IMR-90 (cell line): Measurements from ENCODE around the gene MORF4L1. TPM values are rescaled to one million over a fixed set of nuclear protein-coding genes. Genes with fewer than 3 reads are reported as not detected.

ENCODE experiments used
- ATAC-seq: fragments of 200-7000 bp; cut with Tn5 transposase; 2 replicates; pipeline ENCODE4 v1.9.1; 2020; ENCODE audit warnings: low read depth, mild to moderate bottlenecking, moderate library complexity
- BruUV-seq: library from RNA; stranded (reverse); fragments of 400-500 nt; replicated peaks from 2 replicates; lab custom pipeline; 2021; lab: Mats Ljungman, UMichigan
- CTCF ChIA-PET: fragments of 300-600 bp; formaldehyde crosslinking; extraction: SDS; loops from one replicate; lab custom pipeline; 2021; ENCODE audit warnings: antibody characterized with exemption; lab: Yijun Ruan, JAX
- POLR2A ChIA-PET: fragments of 300-600 bp; sonication (Branson Sonifier 250); formaldehyde crosslinking; loops from one replicate; lab custom pipeline; 2022; ENCODE audit warnings: antibody characterized with exemption; ENCODE audit not compliant: unreplicated experiment; lab: Charles Lee
- DNase-seq: peaks from one replicate; pipeline ENCODE4 v3.0.0; 2013
- H2AFZ ChIP-seq: replicated peaks from 2 replicates; pipeline ENCODE3; 2013; ENCODE audit warnings: low read length, mild to moderate bottlenecking; ENCODE audit not compliant: poor library complexity
- H2AK5ac ChIP-seq: 2 replicates; pipeline ENCODE4 v1.6.1; 2013; ENCODE audit warnings: low read depth, low read length, inconsistent platforms
- H2AK9ac ChIP-seq: replicated peaks from 2 replicates; pipeline ENCODE3; 2013; ENCODE audit warnings: mild to moderate bottlenecking, low read depth, low read length, moderate library complexity; ENCODE audit not compliant: poor library complexity
- H2BK120ac ChIP-seq: 2 replicates; pipeline ENCODE4 v1.6.1; 2013; ENCODE audit warnings: low read depth, low read length, inconsistent platforms
- H2BK15ac ChIP-seq: 3 replicates; pipeline ENCODE4 v1.6.1; 2013; ENCODE audit warnings: low read depth, low read length, inconsistent platforms
- H2BK20ac ChIP-seq: 2 replicates; pipeline ENCODE4 v1.6.1; 2013; ENCODE audit warnings: low read depth, mild to moderate bottlenecking, inconsistent platforms, low read length, moderate library complexity
- H2BK5ac ChIP-seq: 2 replicates; pipeline ENCODE4 v1.6.1; 2013; ENCODE audit warnings: mild to moderate bottlenecking, low read depth, low read length, inconsistent platforms; ENCODE audit not compliant: poor library complexity, severe bottlenecking
- H3K14ac ChIP-seq: replicated peaks from 2 replicates; pipeline ENCODE4 v1.6.1; 2013; ENCODE audit warnings: low read depth, low read length, inconsistent platforms
- H3K18ac ChIP-seq: 2 replicates; pipeline ENCODE4 v1.6.1; 2013; ENCODE audit warnings: low read depth, low read length, control low read depth
- H3K23ac ChIP-seq: 2 replicates; pipeline ENCODE4 v1.6.1; 2013; ENCODE audit warnings: low read depth, low read length, inconsistent platforms
- H3K27ac ChIP-seq: 2 replicates; pipeline ENCODE4 v1.5.1; 2013; ENCODE audit warnings: mild to moderate bottlenecking, control low read depth, low read length; ENCODE audit not compliant: insufficient read depth
- H3K27me3 ChIP-seq: 2 replicates; pipeline ENCODE4 v1.6.1; 2013; ENCODE audit warnings: low read length; ENCODE audit not compliant: control insufficient read depth, insufficient read depth
- H3K36me3 ChIP-seq: 2 replicates; pipeline ENCODE4 v1.6.1; 2013; ENCODE audit warnings: low read length, mixed read lengths; ENCODE audit not compliant: control insufficient read depth, insufficient read depth
- H3K4ac ChIP-seq: 2 replicates; pipeline ENCODE4 v1.6.1; 2013; ENCODE audit warnings: low read depth, low read length, inconsistent platforms
- H3K4me1 ChIP-seq: 2 replicates; pipeline ENCODE4 v1.6.1; 2013; ENCODE audit warnings: low read length, mixed read lengths; ENCODE audit not compliant: control insufficient read depth, insufficient read depth
- H3K4me2 ChIP-seq: 2 replicates; pipeline ENCODE4 v1.6.1; 2013; ENCODE audit warnings: low read depth, mild to moderate bottlenecking, control low read depth, low read length, moderate library complexity
- H3K4me3 ChIP-seq: 2 replicates; pipeline ENCODE4 v1.5.1; 2013; ENCODE audit warnings: low read depth, mild to moderate bottlenecking, control low read depth, low read length, moderate library complexity; ENCODE audit not compliant: insufficient read depth
- H3K56ac ChIP-seq: 2 replicates; pipeline ENCODE4 v1.6.1; 2013; ENCODE audit warnings: low read length, inconsistent platforms; ENCODE audit not compliant: insufficient read depth; ENCODE audit errors: extremely low read depth
- H3K79me1 ChIP-seq, 2 experiments: 2 replicates each; pipeline ENCODE4 v1.6.1; 2013; ENCODE audit warnings: low read length in 2 of 2, inconsistent platforms in 1 of 2, low read depth in 1 of 2
- H3K9ac ChIP-seq: 2 replicates; pipeline ENCODE4 v1.6.1; 2013; ENCODE audit warnings: low read depth, low read length, control low read depth
- H3K9me1 ChIP-seq: 2 replicates; pipeline ENCODE4 v1.6.1; 2013; ENCODE audit warnings: low read length, inconsistent platforms; ENCODE audit not compliant: insufficient read depth
- H3K9me3 ChIP-seq: 2 replicates; pipeline ENCODE4 v1.6.1; 2013; ENCODE audit warnings: low read length; ENCODE audit not compliant: control insufficient read depth, insufficient read depth
- H4K20me1 ChIP-seq: 2 replicates; pipeline ENCODE4 v1.6.1; 2013; ENCODE audit warnings: low read length, inconsistent platforms; ENCODE audit not compliant: insufficient read depth
- H4K5ac ChIP-seq: 2 replicates; pipeline ENCODE4 v1.6.1; 2013; ENCODE audit warnings: mild to moderate bottlenecking, low read depth, low read length, control low read depth
- H4K8ac ChIP-seq, 2 experiments: 2 replicates each; pipeline ENCODE4 v1.6.1; 2013; ENCODE audit warnings: low read depth in 2 of 2, low read length in 2 of 2, control low read depth in 1 of 2, inconsistent platforms in 1 of 2
- H4K91ac ChIP-seq: 2 replicates; pipeline ENCODE4 v1.6.1; 2013; ENCODE audit warnings: low read depth, low read length, inconsistent platforms; ENCODE audit not compliant: insufficient read depth
- CEBPB ChIP-seq: IDR thresholded peaks from 2 replicates; pipeline ENCODE4 v1.6.1; 2012; ENCODE audit warnings: low read depth, low read length, improper control_type of control experiment
- CHD1 ChIP-seq: IDR thresholded peaks from 2 replicates; pipeline ENCODE4 v1.6.1; 2012; ENCODE audit warnings: low read depth, low read length, improper control_type of control experiment
- MAFK ChIP-seq: IDR thresholded peaks from 2 replicates; pipeline ENCODE4 v1.6.1; 2012; ENCODE audit warnings: low read depth, low read length, improper control_type of control experiment
- NFE2L2 ChIP-seq: fragments of 150-350 bp; IDR thresholded peaks from 2 replicates; pipeline ENCODE4 v1.6.1; 2016; ENCODE audit warnings: low read depth, mild to moderate bottlenecking, low read length
- RAD21 ChIP-seq: IDR thresholded peaks from 2 replicates; pipeline ENCODE4 v1.6.1; 2012; ENCODE audit warnings: low read length, improper control_type of control experiment
- RCOR1 ChIP-seq: IDR thresholded peaks from 2 replicates; pipeline ENCODE4 v1.6.1; 2012; ENCODE audit warnings: mild to moderate bottlenecking, low read length, improper control_type of control experiment; ENCODE audit not compliant: insufficient replicate concordance
- RFX5 ChIP-seq: IDR thresholded peaks from 2 replicates; pipeline ENCODE4 v1.8.0; 2012; ENCODE audit warnings: low read depth, mild to moderate bottlenecking, low read length, moderate library complexity
- WGBS, 2 experiments: methylation state at CpG; one replicate each; pipeline versions ENCODE4 v1.1.5 to v1.1.7; 2013; ENCODE audit warnings: missing lambda C conversion rate in 2 of 2; ENCODE audit not compliant: insufficient read length in 1 of 2; ENCODE audit errors: extremely low coverage in 2 of 2; 5-methylcytosine and 5-hydroxymethylcytosine counted together
- dilution Hi-C: fragments of 300-500 bp; cut with HindIII; formaldehyde crosslinking; loops from one replicate; pipeline ENCODE4 v1.14.3; 2018; ENCODE audit warnings: low sequenced_read_pairs; ENCODE audit not compliant: unreplicated experiment
- in situ Hi-C: fragments of 300-500 bp; cut with MboI; formaldehyde crosslinking; loops from 3 replicates; pipeline ENCODE4 v1.14.3; 2019; ENCODE audit warnings: low sequenced_read_pairs, inconsistent platforms, mixed read lengths
- intact Hi-C: fragments of 100-400 bp; cut with micrococcal nuclease; formaldehyde crosslinking; loops from 2 replicates; pipeline ENCODE4 v1.10.0; 2022
- polyA plus RNA-seq, 3 experiments: library from polyadenylated mRNA; depleted of rRNA; stranded (reverse); fragments of >200 nt; gene quantifications; 2 replicates each; pipeline ENCODE4 v1.2.3, GENCODE V29; 2012; ENCODE audit warnings: low replicate concordance in 1 of 3
- total RNA-seq: library from RNA; depleted of rRNA; stranded (reverse); fragments of >200 nt; gene quantifications from 2 replicates; pipeline ENCODE4 v1.2.3, GENCODE V29; 2012

MORF4L1 gene
- total and polyA plus RNA-seq, 2 of the 4 experiments (the other 2 are of a cell fraction): 217 to 392 TPM

DNA sequence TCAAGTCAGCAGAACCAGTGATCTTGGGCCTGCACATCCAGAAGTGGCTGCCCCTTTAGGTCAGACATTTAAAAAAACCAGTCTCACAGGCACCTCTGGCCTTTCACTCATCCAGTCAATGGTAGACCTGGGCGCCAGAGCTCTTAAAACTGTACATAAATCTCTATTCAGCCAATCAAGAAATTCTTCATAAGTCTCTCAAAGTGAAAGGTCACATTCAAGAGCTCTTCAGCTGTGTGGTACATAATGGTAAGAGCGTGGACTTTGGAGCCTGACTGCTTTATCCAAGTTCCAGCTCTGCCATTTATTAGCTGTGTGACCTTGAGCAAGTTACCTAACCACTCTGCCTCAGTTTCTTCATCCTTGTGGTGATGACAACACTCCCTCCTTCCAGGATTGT, 22.3 kb upstream of the MORF4L1 start:
- no peak for DNase-seq
- no peak overlapping the region for H3K56ac ChIP-seq
- H4K20me1 ChIP-seq: no peaks in the 10 kb centered on the region
- ChIA-PET CTCF (no interaction called here), POLR2A (no interaction called here)
- in situ Hi-C loops (no loop called here), dilution Hi-C loops (no loop called here), intact Hi-C loops (no loop called here)
- ATAC-seq: no peak
- no peak overlapping the region for H3K4me3 ChIP-seq
- H3K4ac ChIP-seq: 0 out of 2 replicates have a peak overlapping the region, but pooled peaks have one; percentile 56
- no CpG with 5 or more reads among the region's 2 CpGs for WGBS, 2 experiments
- H2AK5ac ChIP-seq: peak overlapping the region; percentile 74; the same call in 1 of the 2 replicates
- 0 out of 4 replicates have a peak, but pooled peaks cover 0 to 6% of the 10 kb centered on the region in 2 experiments for H3K79me1 ChIP-seq
- peak overlapping the region in 1 of 2 experiments; percentile 50; a peak in 1 of 4 replicates for H4K8ac ChIP-seq
- no peaks in the 10 kb centered on the region for H3K9me3 ChIP-seq
- H3K23ac ChIP-seq: no peak overlapping the region
- H2BK15ac ChIP-seq: peak overlapping the region; percentile 70; the same call in 1 of the 3 replicates
- no peak overlapping the region; the same call in 1 of the 2 replicates for H4K5ac ChIP-seq
- H3K18ac ChIP-seq: peak overlapping the region; percentile 91
- no peak overlapping the region for H2BK20ac ChIP-seq
- H3K14ac ChIP-seq: no peak overlapping the region
- peak overlapping the region; percentile 43 for H4K91ac ChIP-seq
- H2AK9ac ChIP-seq: no peak overlapping the region
- no peak overlapping the region for H3K9ac ChIP-seq
- no peak for TF ChIP-seq CHD1
- no peak for TF ChIP-seq RAD21
- TF ChIP-seq CEBPB: no peak
- no peak for TF ChIP-seq RCOR1
- no peak for TF ChIP-seq MAFK
- TF ChIP-seq NFE2L2: no peak
- no peak for TF ChIP-seq RFX5
- peaks cover 13% of the 10 kb centered on the region for H3K9me1 ChIP-seq
- no peak overlapping the region for H3K27ac ChIP-seq
- no TSS peak for BruUV-seq
- H3K36me3 ChIP-seq: no peaks in the 10 kb centered on the region
- no peak overlapping the region for H2BK5ac ChIP-seq
- H3K4me1 ChIP-seq: peaks cover 17% of the 10 kb centered on the region
- no peak overlapping the region for H3K4me2 ChIP-seq
- H2AFZ ChIP-seq: no peak overlapping the region
- peak overlapping the region; percentile 21 for H2BK120ac ChIP-seq
- H3K27me3 ChIP-seq: no peaks in the 10 kb centered on the region; the same call in 1 of the 2 replicates
